HCT116 (cell line): Measurements from ENCODE around the gene CNTFR.

ENCODE experiments used
- EZH2 ChIP-seq: fragments of 200-600 bp; sonication (generic); IDR thresholded peaks from 2 replicates; pipeline ENCODE4 v1.6.1; 2017; ENCODE audit warnings: antibody characterized with exemption, mixed run types
- POLR2A ChIP-seq: IDR thresholded peaks from 2 replicates; pipeline ENCODE4 v1.7.0; 2011; ENCODE audit warnings: borderline replicate concordance; ENCODE audit not compliant: insufficient read depth, insufficient read length; ENCODE audit errors: extremely low read depth
- POLR2AphosphoS5 ChIP-seq: IDR thresholded peaks from 2 replicates; pipeline ENCODE4 v1.6.1; 2011; ENCODE audit warnings: mild to moderate bottlenecking, low read depth, low read length, moderate library complexity
- RAD21 ChIP-seq: IDR thresholded peaks from 2 replicates; pipeline ENCODE4 v1.6.1; 2012; ENCODE audit warnings: low read depth, mild to moderate bottlenecking
- TF ChIP-seq, protein P1 (sequence below), 3 experiments: fragments of 200-600 bp in 1 of 3; sonication (generic) in 1 of 3; IDR thresholded peaks in 2 of 3; conservative IDR thresholded peaks in 1 of 3; 2 replicates each; pipeline ENCODE4 v1.5.1; 2012 to 2017; ENCODE audit warnings: low read depth in 2 of 3, low read length in 2 of 3, antibody characterized with exemption in 1 of 3, borderline replicate concordance in 1 of 3, control low read depth in 1 of 3, mild to moderate bottlenecking in 1 of 3, mixed read lengths in 1 of 3, mixed run types in 1 of 3, moderate library complexity in 1 of 3; ENCODE audit not compliant: insufficient read depth in 1 of 3
- TF ChIP-seq, protein P2 (sequence below): IDR thresholded peaks from 2 replicates; pipeline ENCODE4 v1.6.1; 2012; ENCODE audit warnings: low read depth

GRCh38 chr9:34634551-34635248 is 45.2 kb upstream of the CNTFR start:
- no peak for TF ChIP-seq EZH2
- TF ChIP-seq, protein P1, sequence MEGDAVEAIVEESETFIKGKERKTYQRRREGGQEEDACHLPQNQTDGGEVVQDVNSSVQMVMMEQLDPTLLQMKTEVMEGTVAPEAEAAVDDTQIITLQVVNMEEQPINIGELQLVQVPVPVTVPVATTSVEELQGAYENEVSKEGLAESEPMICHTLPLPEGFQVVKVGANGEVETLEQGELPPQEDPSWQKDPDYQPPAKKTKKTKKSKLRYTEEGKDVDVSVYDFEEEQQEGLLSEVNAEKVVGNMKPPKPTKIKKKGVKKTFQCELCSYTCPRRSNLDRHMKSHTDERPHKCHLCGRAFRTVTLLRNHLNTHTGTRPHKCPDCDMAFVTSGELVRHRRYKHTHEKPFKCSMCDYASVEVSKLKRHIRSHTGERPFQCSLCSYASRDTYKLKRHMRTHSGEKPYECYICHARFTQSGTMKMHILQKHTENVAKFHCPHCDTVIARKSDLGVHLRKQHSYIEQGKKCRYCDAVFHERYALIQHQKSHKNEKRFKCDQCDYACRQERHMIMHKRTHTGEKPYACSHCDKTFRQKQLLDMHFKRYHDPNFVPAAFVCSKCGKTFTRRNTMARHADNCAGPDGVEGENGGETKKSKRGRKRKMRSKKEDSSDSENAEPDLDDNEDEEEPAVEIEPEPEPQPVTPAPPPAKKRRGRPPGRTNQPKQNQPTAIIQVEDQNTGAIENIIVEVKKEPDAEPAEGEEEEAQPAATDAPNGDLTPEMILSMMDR (IDR thresholded peaks at IDR 0.05 in 2 of 3, conservative IDR thresholded peaks at IDR 0.05 in 1 of 3; ENCODE audit: borderline replicate concordance in 1 of 3, insufficient read depth in 1 of 3, low read depth in 2 of 3, low read length in 2 of 3) = no peak
- no peak for TF ChIP-seq POLR2AphosphoS5
- no peak for TF ChIP-seq POLR2A
- TF ChIP-seq, protein P2, sequence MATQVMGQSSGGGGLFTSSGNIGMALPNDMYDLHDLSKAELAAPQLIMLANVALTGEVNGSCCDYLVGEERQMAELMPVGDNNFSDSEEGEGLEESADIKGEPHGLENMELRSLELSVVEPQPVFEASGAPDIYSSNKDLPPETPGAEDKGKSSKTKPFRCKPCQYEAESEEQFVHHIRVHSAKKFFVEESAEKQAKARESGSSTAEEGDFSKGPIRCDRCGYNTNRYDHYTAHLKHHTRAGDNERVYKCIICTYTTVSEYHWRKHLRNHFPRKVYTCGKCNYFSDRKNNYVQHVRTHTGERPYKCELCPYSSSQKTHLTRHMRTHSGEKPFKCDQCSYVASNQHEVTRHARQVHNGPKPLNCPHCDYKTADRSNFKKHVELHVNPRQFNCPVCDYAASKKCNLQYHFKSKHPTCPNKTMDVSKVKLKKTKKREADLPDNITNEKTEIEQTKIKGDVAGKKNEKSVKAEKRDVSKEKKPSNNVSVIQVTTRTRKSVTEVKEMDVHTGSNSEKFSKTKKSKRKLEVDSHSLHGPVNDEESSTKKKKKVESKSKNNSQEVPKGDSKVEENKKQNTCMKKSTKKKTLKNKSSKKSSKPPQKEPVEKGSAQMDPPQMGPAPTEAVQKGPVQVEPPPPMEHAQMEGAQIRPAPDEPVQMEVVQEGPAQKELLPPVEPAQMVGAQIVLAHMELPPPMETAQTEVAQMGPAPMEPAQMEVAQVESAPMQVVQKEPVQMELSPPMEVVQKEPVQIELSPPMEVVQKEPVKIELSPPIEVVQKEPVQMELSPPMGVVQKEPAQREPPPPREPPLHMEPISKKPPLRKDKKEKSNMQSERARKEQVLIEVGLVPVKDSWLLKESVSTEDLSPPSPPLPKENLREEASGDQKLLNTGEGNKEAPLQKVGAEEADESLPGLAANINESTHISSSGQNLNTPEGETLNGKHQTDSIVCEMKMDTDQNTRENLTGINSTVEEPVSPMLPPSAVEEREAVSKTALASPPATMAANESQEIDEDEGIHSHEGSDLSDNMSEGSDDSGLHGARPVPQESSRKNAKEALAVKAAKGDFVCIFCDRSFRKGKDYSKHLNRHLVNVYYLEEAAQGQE = no peak
- no peak for TF ChIP-seq RAD21
